Activated naive CD8-positive, alpha-beta T cell treated with anti-CD3 and anti-CD28 coated beads, Interleukin-2, amount 50 U/mL, for 16 hours (primary cell): ENCODE data around the gene TRAK1.
A peak's percentile ranks its signal among the peaks of the same experiment; 100 is the strongest.

Experiments used
- DNase-seq: peaks from one replicate; pipeline ENCODE4 v3.0.0-alpha.2; 2020; ENCODE audit warnings: low read depth, low spot score

TRAK1 gene

GRCh38 chr3:42229942-42230688 is 139.0 kb downstream of the TRAK1 start:
- no peak for DNase-seq

DNA sequence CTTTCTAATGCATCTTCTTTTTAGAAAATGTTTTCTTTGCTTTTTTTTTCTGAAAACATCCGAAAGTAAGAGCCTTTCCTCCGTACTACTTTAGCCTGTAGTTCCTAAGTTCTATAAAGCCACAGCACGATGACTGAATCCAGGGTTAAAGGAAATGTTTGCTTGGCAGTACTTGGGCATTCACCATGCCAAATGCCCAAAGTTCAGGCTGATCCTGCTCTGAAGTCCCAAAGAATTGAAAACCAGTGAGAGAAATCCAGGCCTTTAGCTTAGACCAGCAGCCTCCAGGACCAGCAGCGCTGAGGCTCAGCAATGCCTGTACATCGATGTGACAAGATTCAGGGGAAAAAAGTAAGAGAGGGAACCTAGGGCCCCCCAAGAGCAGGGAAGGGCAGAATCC is 139.7 kb downstream of the TRAK1 start:
- no peak for DNase-seq

DNA sequence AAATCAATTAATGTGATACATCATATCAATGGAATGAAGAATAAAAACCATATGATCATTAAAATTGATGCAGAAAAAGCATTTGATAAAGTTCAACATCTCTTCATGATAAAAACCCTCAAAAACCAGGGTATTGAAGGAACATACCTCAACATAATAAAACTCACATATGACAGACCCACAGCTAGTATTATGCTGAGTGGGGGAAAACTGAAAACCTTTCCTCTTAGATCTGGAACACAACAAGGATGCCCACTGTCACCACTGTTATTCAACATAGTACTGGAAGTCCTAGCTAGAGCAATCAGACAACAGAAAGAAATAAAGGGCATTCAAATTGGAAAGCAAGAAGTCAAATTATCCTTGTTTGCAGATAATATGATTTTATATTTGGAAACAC is 144.4 kb downstream of the TRAK1 start:
- DNase-seq = no peak

GRCh38 chr3:42236611-42237010 is 145.5 kb downstream of the TRAK1 start:
- DNase-seq = no peak

GRCh38 chr3:42246091-42246490 is 154.9 kb downstream of the TRAK1 start:
- DNase-seq = no peak

- DNase-seq = peak; percentile 17
Observed at GRCh38 chr3:42247576-42248027, 156.4 kb downstream of the TRAK1 start.

DNA sequence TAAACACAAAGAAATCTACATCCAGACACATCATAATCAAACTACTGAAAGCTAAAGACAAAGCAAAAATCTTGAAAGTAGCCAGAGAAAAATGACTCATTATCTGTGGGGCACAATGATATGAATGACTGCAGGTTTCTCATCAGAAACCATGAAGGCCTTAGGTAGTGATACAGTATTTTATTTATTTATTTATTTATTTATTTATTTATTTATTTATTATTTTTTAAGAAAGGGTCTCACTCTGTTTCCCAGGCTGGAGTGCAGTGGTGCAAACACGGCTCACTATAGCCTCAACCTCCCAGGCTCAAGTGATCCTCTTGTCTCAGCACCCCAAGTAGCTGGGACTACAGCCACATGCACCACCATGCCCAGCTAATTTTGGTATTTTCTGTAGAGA is 159.6 kb downstream of the TRAK1 start:
- no peak for DNase-seq

DNA sequence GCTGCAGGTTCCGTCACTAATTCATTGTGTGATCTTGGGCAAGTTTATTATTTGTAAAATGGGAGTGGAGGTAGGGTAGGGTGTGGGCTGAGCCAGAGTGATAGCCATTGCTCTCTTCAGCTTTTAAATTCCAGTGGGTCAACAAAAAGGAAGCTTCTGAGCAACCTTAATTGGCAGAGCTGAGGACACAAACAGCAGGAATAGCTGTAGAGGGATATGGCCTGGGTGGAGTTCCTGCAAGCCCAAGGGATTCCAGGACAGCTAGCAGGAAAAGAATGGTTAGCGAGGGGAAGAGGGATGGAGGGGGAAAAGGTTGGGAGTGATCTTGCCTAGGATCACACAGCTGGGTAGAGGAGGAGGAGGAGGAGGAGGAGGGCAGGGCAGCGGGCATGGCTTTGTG is 163.4 kb downstream of the TRAK1 start:
- DNase-seq = no peak

DNA sequence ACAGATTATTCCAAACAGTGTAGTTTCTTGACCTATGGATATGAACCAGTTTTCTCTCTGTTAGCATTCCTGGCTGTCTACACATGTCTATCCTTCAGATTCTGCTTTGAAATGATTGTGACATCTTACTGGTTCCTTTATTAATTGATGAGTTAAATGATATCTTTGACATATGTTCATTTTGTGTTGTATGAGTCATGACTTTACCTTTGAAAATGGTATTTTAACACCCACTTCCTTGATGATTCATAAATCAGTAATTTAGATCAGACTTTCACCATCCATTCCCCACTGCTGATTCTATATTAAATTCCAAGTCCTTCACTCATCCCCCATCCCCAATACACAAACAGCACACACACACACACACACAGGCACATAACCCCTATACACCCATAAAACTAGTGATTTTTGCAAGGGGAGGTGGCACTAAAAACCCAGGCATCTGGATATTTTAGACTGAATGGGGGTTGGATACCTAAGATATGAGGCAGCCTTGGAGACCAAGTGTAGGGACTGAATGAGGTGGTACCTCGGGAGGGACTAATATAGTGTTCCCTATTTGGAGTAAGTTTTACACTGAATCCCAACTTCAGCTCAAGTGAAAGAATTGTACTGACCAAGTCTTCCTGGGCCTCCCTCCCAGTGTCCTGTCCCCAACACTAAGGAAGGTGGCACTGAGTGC is 165.1 kb downstream of the TRAK1 start:
- DNase-seq = no peak

DNA sequence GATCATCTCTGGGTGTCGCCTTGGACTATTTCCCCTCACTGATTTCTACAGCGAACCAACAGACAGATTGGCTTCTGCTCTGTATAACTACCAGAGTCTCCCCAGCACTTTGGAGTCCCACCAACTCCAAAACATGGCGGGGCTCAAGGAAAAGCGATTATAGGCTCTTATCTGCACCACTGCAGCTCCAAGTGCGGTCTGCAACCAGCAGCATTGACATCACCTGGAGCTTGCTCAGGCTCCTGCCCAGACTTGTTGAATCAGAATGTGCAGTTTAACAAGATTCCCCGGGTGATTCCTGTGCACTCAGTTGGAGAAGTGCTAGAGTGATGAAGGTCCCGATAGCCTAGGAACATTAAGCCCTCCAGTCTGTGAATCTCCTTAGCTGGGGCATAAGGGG is 165.8 kb downstream of the TRAK1 start:
- DNase-seq = no peak

GRCh38 chr3:42262525-42262924 is 171.4 kb downstream of the TRAK1 start:
- no peak for DNase-seq

GRCh38 chr3:42263354-42264346 is 172.5 kb downstream of the TRAK1 start:
- DNase-seq = no peak

GRCh38 chr3:42264399-42265058 is 173.4 kb downstream of the TRAK1 start:
- DNase-seq = no peak

- DNase-seq = no peak
Observed at GRCh38 chr3:42265059-42265991, 174.2 kb downstream of the TRAK1 start.

DNA sequence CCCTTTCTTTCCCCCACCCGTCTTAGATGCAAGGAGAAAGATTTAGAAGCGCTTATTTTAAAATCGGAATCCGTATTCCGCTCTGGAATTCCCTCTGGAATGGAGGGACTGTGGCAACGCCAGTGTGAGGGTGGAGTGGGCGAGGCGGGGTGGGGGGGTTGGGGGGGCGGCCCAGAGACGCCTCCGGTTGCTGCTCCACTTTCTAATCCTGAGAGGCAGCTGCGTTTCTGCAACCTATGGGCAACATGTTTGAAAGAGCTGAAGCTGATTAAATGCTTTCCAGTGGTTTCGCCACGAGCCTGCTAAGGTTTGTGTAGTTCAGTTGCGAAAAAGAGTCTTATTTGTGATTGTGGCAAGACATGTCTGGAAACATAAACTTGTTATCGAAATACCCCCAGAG is 174.9 kb downstream of the TRAK1 start, which contains the start of gene CCK:
Gene CCK, minus strand, starts transcription at position 101 of the 400 bp plus-strand sequence. CDS start 2,555 bp downstream, outside the sequence.
- DNase-seq = no peak

DNA sequence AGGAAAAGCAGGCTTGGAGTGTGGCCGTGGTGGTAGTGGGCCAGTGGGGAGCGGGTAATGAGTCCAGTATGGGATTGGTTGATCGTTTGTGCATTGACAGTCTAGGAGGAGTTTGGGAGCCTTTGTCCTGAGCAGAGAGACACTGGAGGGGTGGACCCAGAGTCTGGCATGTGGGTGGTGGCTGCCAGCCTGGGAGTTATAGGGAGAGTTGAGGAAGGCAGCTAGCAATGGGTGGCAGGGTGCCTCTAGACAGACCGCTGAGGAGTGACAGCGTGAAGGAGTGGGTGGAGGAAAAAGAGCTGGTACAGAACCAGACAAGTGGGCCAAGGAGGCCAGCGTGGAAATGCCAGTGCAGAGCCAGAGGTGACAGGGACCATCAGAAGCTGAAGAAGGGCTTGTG is 176.7 kb downstream of the TRAK1 start:
- no peak for DNase-seq

GRCh38 chr3:42269647-42270046 is 178.5 kb downstream of the TRAK1 start:
- DNase-seq = no peak

- no peak for DNase-seq
Observed at GRCh38 chr3:42270561-42270960, 179.4 kb downstream of the TRAK1 start.

- DNase-seq = no peak
Observed at GRCh38 chr3:42271786-42272185, 180.6 kb downstream of the TRAK1 start.

DNA sequence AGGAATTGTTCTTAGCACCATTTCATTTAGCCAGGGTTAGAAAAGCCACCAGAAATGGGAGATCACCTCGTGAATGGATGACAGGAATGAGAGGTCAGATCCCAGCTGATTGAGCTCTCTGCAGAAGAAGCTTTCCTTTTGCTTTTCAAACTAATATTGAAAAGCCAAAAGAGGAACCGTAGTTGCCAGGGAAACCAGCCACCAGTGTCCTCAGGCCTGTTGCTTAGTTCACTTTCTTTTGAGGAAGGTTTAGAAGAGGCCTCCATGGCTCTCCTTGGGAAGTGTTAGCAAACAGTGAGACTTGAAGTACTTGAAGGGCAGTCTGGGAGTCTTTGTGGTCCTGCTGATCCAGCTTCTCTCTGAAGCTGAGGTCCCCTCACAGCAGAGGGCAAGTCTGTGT is 182.2 kb downstream of the TRAK1 start:
- DNase-seq = no peak
